ENCODE data around the gene SRF. TPM values are rescaled to one million over a fixed set of nuclear protein-coding genes. Genes with fewer than 3 reads are reported as not detected.

SRF gene
- total RNA-seq, 1 experiment from 2014 or later: 35.0 TPM

GRCh38 chr6:43216200-43216599 is 45.1 kb downstream of the SRF start:
- ATAC-seq: no peak
- intact Hi-C loops (cut with micrococcal nuclease): no loop called here
- no peak overlapping the region for H3K27ac ChIP-seq (ENCODE audit: low read length)
- H3K4me2 ChIP-seq (ENCODE audit: low read length): no peak overlapping the region
- no peak overlapping the region for H2AFZ ChIP-seq (ENCODE audit: low read length)
- H3K9me3 ChIP-seq (ENCODE audit: low read length): no peaks in the 10 kb centered on the region
- H3K4me1 ChIP-seq (ENCODE audit: insufficient read depth, low read length): 0 out of 2 replicates have a peak, but pooled peaks cover 2% of the 10 kb centered on the region
- H3K79me2 ChIP-seq (ENCODE audit: low read length): no peaks in the 10 kb centered on the region
- no peaks in the 10 kb centered on the region for H3F3A ChIP-seq (ENCODE audit: low read length, unreplicated experiment)
- ChIA-PET CTCF (no interaction called here), POLR2A (ENCODE audit: unreplicated experiment) (no interaction called here)
- no peaks in the 10 kb centered on the region for H4K20me1 ChIP-seq (ENCODE audit: low read length)
- H3K9me2 ChIP-seq (replicated peaks; ENCODE audit: low read length): no peaks in the 10 kb centered on the region
- H3K4me3 ChIP-seq (ENCODE audit: low read length): no peak overlapping the region
- H3K9ac ChIP-seq (ENCODE audit: low read length): no peak overlapping the region
- no peak for DNase-seq
- no peaks in the 10 kb centered on the region for H3K27me3 ChIP-seq (ENCODE audit: low read length)
- no TSS peak for BruUV-seq (replicated peaks)
- TF ChIP-seq EZH2phosphoT487 (IDR thresholded peaks at IDR 0.05; ENCODE audit: borderline replicate concordance, low read length) (no peak), EZH2 (IDR thresholded peaks at IDR 0.05; ENCODE audit: low read length, unreplicated experiment) (no peak), CTCF (conservative IDR thresholded peaks at IDR 0.05; ENCODE audit: low read depth, low read length) (no peak)
- no peaks in the 10 kb centered on the region for H3K36me3 ChIP-seq (ENCODE audit: low read depth, low read length)

- no peak for TF ChIP-seq EZH2 (IDR thresholded peaks at IDR 0.05; ENCODE audit: low read length, unreplicated experiment)
- no peak for TF ChIP-seq CTCF (conservative IDR thresholded peaks at IDR 0.05; ENCODE audit: low read depth, low read length)
- no peak for TF ChIP-seq EZH2phosphoT487 (IDR thresholded peaks at IDR 0.05; ENCODE audit: borderline replicate concordance, low read length)
- H3K36me3 ChIP-seq (ENCODE audit: low read depth, low read length): no peaks in the 10 kb centered on the region
- no peaks in the 10 kb centered on the region for H3K79me2 ChIP-seq (ENCODE audit: low read length)
- no peaks in the 10 kb centered on the region for H3K9me2 ChIP-seq (replicated peaks; ENCODE audit: low read length)
- no peaks in the 10 kb centered on the region for H3F3A ChIP-seq (ENCODE audit: low read length, unreplicated experiment)
- H3K27ac ChIP-seq (ENCODE audit: low read length): no peak overlapping the region
- no peaks in the 10 kb centered on the region for H3K27me3 ChIP-seq (ENCODE audit: low read length)
- no peak overlapping the region for H2AFZ ChIP-seq (ENCODE audit: low read length)
- BruUV-seq (replicated peaks): no TSS peak
- ATAC-seq (no peak), DNase-seq (no peak)
- CTCF ChIA-PET: no interaction called here
- H3K9ac ChIP-seq (ENCODE audit: low read length): no peak overlapping the region
- POLR2A ChIA-PET (ENCODE audit: unreplicated experiment): no interaction called here
- no peaks in the 10 kb centered on the region for H3K4me1 ChIP-seq (ENCODE audit: insufficient read depth, low read length)
- no peak overlapping the region for H3K4me3 ChIP-seq (ENCODE audit: low read length)
- intact Hi-C loops (cut with micrococcal nuclease): no loop called here
- H3K4me2 ChIP-seq (ENCODE audit: low read length): no peak overlapping the region
- H4K20me1 ChIP-seq (ENCODE audit: low read length): no peaks in the 10 kb centered on the region
- no peaks in the 10 kb centered on the region for H3K9me3 ChIP-seq (ENCODE audit: low read length)
Measured at GRCh38 chr6:43217351-43217750, 46.3 kb downstream of the SRF start.

GRCh38 chr6:43219119-43219518 is 48.0 kb downstream of the SRF start:
- ChIA-PET CTCF (no interaction called here), POLR2A (ENCODE audit: unreplicated experiment) (interaction anchor here (0.7 kb wide), 1 partner anchor 45 kb away, joined by 3 read pairs; no protein-coding TSS in a partner anchor)
- Histone ChIP-seq H3K9ac (ENCODE audit: low read length) (no peak overlapping the region), H3F3A (ENCODE audit: low read length, unreplicated experiment) (no peaks in the 10 kb centered on the region), H4K20me1 (ENCODE audit: low read length) (no peaks in the 10 kb centered on the region), H3K9me2 (replicated peaks; ENCODE audit: low read length) (no peaks in the 10 kb centered on the region), H3K4me2 (ENCODE audit: low read length) (no peak overlapping the region), H3K79me2 (ENCODE audit: low read length) (no peaks in the 10 kb centered on the region), H3K36me3 (ENCODE audit: low read depth, low read length) (no peaks in the 10 kb centered on the region), H3K4me3 (ENCODE audit: low read length) (no peak overlapping the region), H2AFZ (ENCODE audit: low read length) (no peak overlapping the region), H3K9me3 (ENCODE audit: low read length) (no peaks in the 10 kb centered on the region), H3K4me1 (ENCODE audit: insufficient read depth, low read length) (no peaks in the 10 kb centered on the region), H3K27ac (ENCODE audit: low read length) (no peak overlapping the region), H3K27me3 (ENCODE audit: low read length) (no peaks in the 10 kb centered on the region)
- ATAC-seq (no peak), DNase-seq (no peak)
- BruUV-seq (replicated peaks): no TSS peak
- TF ChIP-seq EZH2phosphoT487 (IDR thresholded peaks at IDR 0.05; ENCODE audit: borderline replicate concordance, low read length): no peak
- no peak for TF ChIP-seq EZH2 (IDR thresholded peaks at IDR 0.05; ENCODE audit: low read length, unreplicated experiment)
- TF ChIP-seq CTCF (conservative IDR thresholded peaks at IDR 0.05; ENCODE audit: low read depth, low read length): no peak
- intact Hi-C loops (cut with micrococcal nuclease): no loop called here

All from PC-3 (cell line).